ENCODE results near the gene ADM5.
A peak's percentile ranks its signal among the peaks of the same experiment; 100 is the strongest.

Gene ADM5, protein sequence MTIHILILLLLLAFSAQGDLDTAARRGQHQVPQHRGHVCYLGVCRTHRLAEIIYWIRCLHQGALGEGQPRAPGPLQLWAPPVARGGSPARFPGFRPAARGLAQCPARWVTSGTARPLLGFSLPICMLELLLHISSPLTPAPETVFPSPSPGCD

GRCh38 chr19:49689133-49690078 lies at the start of gene ADM5:
ADM5 (plus strand) TSS chr19:49689594; CDS start chr19:49689838, 244 bp downstream.
- no peak for DNase-seq

GRCh38 chr19:49640113-49640898 lies 49.1 kb upstream of the ADM5 start, which contains the start of gene RRAS:
RRAS (minus strand) TSS chr19:49640143; CDS start chr19:49640098, 45 bp downstream.
- DNase-seq: peak; percentile 100

DNA sequence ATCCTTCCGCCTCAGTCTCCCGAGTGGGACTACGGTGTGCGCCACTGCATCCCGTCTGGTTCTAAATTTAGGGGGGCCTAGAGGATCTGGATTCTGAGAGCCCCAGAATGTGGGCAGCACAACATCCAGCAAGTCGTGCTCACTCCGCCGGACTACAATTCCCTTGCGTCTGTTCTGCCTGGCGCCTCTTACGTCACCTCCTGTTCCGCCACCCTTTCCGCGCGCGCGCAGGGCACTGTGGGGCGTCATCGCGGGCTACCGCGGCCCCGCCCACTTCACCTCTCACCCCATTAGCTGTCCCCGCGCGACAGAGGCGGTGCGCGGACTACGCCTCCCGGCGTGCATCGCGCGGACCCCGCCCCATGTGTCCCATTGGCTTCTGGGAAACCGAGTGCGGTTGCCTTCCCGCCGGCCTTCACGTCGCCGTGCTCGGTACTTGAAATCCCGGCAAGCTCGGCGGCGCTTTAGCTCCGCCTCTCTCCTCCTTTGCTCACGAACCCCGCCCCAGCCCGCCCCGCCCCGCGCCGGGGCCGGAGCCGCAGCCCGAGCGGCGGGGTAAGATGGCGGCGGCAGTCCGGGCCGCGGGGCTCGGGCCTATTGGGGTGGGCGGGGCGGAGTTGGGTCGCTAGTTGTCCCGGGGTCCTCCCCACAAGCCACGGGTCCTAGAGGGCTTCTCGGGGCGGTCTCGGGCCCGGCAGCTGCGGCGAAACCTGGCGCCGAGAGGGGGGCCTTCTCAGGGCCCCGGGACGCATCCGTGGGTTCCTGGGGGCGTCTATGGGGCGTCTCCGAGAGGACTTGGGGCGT lies 47.5 kb upstream of the ADM5 start, which contains the start of gene SCAF1:
SCAF1 (plus strand) TSS at position 522 of the 804 bp plus-strand sequence. CDS start 2,818 bp downstream, outside the sequence.
- DNase-seq: peak; percentile 98

GRCh38 chr19:49642492-49643035 lies 46.8 kb upstream of the ADM5 start:
- no peak for DNase-seq

DNA sequence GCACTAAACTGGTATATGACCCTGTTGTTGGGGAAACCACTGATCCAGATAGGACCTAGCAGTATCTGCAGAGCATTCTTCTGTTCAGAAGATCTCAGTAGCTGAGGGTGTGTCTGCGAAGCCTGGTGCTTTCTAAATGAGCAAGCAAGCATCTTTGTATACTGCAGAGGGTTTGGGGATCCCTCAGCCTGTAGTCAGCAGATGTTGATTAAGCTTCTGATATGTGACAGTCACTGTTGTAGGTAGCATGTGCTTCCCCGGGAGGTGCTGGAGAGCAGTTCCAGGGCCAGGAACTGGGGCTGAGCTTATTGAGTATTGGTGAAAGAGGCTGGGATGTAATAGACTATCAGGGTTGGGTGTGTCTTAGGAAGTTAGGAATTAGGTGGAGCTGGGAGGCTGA lies 45.9 kb upstream of the ADM5 start:
- no peak for DNase-seq

DNA sequence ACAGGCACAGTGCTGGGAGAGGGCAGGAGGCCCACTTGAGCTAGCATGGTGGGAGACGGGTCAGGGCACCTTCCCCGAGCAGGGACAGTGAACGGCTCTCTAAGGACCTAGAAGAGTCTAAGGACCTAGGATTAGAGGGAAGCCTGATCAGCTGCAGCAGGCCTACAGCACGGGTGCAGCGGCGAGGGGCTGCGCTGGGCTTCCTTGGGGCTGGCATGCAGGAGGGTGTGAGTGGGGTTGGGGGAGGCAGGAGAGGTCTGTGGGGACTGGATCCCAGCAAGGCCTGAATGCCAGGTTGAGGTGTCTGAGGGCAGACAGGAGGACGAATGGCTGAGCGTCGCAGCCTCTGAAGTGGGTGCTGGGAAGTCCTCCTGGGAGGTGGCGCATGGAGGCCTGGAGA lies 43.8 kb upstream of the ADM5 start:
- DNase-seq: no peak

GRCh38 chr19:49645995-49646394 lies 43.4 kb upstream of the ADM5 start:
- no peak for DNase-seq

DNA sequence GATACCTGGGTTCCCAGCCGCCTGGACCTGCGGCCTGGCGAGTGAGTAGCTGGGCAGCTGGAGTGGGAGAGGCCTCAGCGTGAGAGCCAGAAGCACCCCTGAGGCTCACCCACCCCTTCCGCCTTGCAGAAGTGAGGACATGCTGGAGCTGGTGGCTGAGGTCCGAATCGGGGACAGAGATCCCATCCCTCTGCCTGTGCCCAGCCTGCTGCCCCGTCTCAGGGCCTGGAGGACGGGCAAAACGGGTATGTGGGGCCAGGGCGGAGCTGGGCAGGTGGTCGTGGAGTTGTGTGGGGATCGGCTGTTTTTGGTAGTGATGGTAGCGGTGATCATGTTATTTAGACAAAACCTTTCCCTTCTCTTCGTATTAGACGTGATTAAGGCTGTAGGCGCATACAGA lies 42.8 kb upstream of the ADM5 start:
- no peak for DNase-seq

DNA sequence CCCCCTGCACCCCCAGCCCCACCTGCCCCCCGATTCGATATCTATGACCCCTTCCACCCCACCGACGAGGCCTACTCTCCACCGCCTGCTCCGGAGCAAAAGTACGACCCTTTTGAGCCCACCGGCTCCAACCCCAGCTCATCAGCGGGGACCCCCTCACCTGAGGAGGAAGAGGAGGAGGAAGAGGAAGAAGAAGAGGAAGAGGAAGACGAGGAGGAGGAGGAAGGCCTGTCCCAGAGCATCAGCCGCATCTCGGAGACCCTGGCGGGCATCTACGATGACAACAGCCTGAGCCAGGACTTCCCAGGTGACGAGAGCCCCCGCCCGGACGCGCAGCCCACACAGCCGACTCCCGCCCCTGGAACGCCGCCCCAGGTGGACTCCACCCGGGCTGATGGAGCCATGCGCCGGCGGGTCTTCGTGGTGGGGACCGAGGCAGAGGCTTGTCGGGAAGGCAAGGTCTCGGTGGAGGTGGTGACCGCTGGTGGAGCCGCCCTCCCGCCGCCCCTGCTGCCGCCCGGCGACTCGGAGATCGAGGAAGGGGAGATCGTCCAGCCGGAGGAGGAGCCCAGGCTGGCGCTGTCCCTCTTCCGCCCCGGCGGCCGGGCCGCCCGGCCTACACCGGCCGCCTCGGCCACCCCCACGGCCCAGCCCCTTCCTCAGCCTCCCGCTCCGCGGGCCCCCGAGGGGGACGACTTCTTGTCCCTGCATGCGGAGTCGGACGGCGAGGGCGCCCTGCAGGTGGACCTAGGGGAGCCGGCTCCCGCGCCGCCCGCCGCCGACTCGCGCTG lies 38.2 kb upstream of the ADM5 start:
- no peak for DNase-seq

GRCh38 chr19:49651820-49652550 lies 37.4 kb upstream of the ADM5 start:
- no peak for DNase-seq

DNA sequence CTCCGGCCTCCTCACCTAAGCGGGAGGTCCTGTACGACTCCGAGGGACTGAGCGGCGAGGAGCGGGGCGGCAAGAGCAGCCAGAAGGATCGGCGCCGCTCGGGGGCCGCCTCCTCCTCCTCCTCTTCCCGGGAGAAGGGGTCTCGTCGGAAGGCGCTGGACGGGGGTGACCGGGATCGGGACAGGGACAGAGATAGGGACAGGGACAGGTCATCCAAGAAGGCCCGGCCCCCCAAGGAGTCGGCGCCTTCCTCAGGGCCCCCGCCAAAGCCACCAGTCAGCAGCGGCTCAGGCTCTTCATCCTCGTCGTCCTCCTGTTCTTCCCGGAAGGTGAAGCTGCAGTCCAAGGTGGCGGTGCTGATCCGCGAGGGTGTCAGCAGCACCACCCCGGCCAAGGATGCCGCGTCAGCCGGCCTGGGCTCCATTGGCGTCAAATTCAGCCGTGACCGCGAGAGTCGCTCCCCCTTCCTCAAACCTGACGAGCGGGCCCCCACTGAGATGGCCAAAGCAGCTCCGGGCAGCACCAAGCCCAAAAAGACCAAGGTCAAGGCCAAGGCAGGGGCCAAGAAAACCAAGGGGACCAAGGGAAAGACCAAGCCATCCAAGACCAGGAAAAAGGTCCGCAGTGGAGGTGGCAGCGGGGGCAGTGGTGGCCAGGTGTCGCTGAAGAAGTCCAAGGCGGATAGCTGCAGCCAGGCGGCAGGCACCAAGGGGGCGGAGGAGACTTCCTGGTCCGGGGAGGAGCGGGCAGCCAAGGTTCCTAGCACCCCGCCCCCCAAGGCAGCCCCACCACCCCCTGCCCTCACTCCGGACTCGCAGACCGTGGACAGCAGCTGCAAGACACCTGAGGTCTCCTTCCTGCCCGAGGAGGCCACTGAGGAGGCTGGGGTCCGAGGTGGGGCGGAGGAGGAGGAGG lies 36.6 kb upstream of the ADM5 start:
- no peak for DNase-seq

GRCh38 chr19:49653466-49653806 lies 36.0 kb upstream of the ADM5 start:
- no peak for DNase-seq

DNA sequence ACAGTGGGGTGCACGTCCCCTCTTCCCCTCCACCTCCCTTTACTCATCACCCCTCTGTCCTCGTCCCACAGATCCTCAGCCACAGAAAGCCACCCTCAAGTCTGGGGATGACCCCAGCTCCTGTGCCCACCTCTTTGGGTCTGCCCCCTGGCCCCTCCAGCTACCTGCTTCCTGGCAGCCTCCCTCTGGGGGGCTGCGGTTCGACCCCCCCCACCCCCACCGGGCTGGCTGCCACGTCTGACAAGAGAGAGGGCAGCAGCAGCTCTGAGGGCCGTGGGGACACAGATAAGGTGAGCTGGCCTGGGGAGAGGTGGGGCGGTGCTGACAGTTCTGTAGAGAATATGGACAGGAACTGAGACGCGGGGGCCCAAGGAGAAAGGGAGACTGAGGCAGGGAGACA lies 34.8 kb upstream of the ADM5 start:
- no peak for DNase-seq

GRCh38 chr19:49655570-49656455 lies 33.6 kb upstream of the ADM5 start:
- no peak for DNase-seq

DNA sequence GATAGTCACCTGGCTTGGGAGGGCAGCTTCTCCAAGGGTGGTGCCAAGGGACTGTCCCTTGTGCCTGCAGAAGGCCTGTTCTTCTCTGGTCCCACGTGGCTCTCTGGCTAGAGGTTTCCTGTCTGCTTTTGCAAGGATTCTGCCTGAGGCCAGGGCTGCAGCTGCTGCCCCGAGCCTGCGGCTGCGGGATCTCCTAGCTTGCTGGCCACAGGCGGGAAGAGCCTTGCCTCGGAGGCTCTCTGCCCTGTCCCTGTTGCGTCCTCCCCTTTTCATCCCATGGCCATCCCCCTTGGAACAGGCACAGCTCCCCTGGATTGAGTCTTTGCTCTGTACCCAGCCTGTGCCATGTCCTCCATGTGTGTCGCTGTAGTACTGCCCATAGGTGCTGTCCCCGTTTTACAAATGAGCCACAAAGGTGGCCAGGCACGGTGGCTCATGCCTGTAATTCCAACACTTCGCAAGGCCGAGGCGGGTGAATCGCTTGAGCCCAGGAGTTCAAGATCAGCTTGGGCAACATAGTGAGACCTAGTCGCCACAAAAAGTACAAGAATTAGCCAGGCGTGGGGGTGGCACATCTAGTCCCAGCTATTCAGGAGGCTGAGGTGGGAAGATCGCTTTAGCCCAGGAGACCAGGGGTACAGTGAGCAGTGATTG lies 32.8 kb upstream of the ADM5 start:
- no peak for DNase-seq

GRCh38 chr19:49657493-49658138 lies 31.8 kb upstream of the ADM5 start:
- no peak for DNase-seq

GRCh38 chr19:49658139-49658517 lies 31.3 kb upstream of the ADM5 start:
- no peak for DNase-seq

Measured in kidney glomerular epithelial cell (primary cell).